ENCODE results near the gene NR0B1. TPM values are rescaled to one million over a fixed set of nuclear protein-coding genes. Genes with fewer than 3 reads are reported as not detected.

Gene NR0B1
- polyA plus RNA-seq (2013, experiment 1 of 2; ENCODE audit: insufficient read length), result not detected
- not detected for polyA plus RNA-seq (2013, experiment 2 of 2; ENCODE audit: insufficient read length)

- DNase-seq, result no peak
Observed at GRCh38 chrX:30309139-30309571, at the start of gene NR0B1. Gene NR0B1 (minus strand): TSS chrX:30309390. CDS start chrX:30309363, 27 bp downstream.

GRCh38 chrX:30349946-30350345, 40.8 kb upstream of the NR0B1 start:
- no peak for DNase-seq

- DNase-seq, result no peak
Observed at GRCh38 chrX:30343206-30343605, 34.0 kb upstream of the NR0B1 start.

GRCh38 chrX:30340753-30341152, 31.6 kb upstream of the NR0B1 start:
- no peak for DNase-seq

- DNase-seq, result no peak
Observed at GRCh38 chrX:30327762-30328161, 18.6 kb upstream of the NR0B1 start.

- DNase-seq, result no peak
Observed at GRCh38 chrX:30317308-30317707, 8.1 kb upstream of the NR0B1 start.

GRCh38 chrX:30313322-30313721, 4.1 kb upstream of the NR0B1 start:
- DNase-seq, result no peak

- DNase-seq, result no peak
Observed at GRCh38 chrX:30312858-30313257, 3.7 kb upstream of the NR0B1 start.

- no peak for DNase-seq
Observed at GRCh38 chrX:30310429-30311206, 1.4 kb upstream of the NR0B1 start.

GRCh38 chrX:30308263-30309138, 689 bp downstream of the NR0B1 start:
- DNase-seq, result peak; percentile 16

- no peak for DNase-seq
Observed at GRCh38 chrX:30307466-30307865, 1.7 kb downstream of the NR0B1 start.

GRCh38 chrX:30304866-30305265, 4.3 kb downstream of the NR0B1 start:
- DNase-seq, result no peak

- no peak for DNase-seq
Observed at GRCh38 chrX:30302956-30303355, 6.2 kb downstream of the NR0B1 start.

GRCh38 chrX:30301963-30302362, 7.2 kb downstream of the NR0B1 start:
- no peak for DNase-seq

- DNase-seq, result no peak
Observed at GRCh38 chrX:30301208-30301607, 8.0 kb downstream of the NR0B1 start.

GRCh38 chrX:30296408-30297254, 12.6 kb downstream of the NR0B1 start:
- no peak for DNase-seq

- peak; percentile 92 for DNase-seq
Observed at GRCh38 chrX:30283456-30284200, 25.6 kb downstream of the NR0B1 start.

GRCh38 chrX:30282527-30282926, 26.7 kb downstream of the NR0B1 start:
- DNase-seq, result peak; percentile 11

GRCh38 chrX:30280428-30280827, 28.8 kb downstream of the NR0B1 start:
- no peak for DNase-seq

GRCh38 chrX:30278365-30278764, 30.8 kb downstream of the NR0B1 start:
- DNase-seq, result no peak

GRCh38 chrX:30275498-30275897, 33.7 kb downstream of the NR0B1 start:
- no peak for DNase-seq

- no peak for DNase-seq
Observed at GRCh38 chrX:30270639-30271038, 38.6 kb downstream of the NR0B1 start.
